NCI-H1694 treated with DMSO at 0.1 percent for 48 hours (cell line): ENCODE results near the gene RNU7-1.

Source experiments
- DNase-seq: peaks from one replicate; lab custom pipeline; 2025; lab: John Stamatoyannopoulos, UW

The RNU7-1 gene

DNA sequence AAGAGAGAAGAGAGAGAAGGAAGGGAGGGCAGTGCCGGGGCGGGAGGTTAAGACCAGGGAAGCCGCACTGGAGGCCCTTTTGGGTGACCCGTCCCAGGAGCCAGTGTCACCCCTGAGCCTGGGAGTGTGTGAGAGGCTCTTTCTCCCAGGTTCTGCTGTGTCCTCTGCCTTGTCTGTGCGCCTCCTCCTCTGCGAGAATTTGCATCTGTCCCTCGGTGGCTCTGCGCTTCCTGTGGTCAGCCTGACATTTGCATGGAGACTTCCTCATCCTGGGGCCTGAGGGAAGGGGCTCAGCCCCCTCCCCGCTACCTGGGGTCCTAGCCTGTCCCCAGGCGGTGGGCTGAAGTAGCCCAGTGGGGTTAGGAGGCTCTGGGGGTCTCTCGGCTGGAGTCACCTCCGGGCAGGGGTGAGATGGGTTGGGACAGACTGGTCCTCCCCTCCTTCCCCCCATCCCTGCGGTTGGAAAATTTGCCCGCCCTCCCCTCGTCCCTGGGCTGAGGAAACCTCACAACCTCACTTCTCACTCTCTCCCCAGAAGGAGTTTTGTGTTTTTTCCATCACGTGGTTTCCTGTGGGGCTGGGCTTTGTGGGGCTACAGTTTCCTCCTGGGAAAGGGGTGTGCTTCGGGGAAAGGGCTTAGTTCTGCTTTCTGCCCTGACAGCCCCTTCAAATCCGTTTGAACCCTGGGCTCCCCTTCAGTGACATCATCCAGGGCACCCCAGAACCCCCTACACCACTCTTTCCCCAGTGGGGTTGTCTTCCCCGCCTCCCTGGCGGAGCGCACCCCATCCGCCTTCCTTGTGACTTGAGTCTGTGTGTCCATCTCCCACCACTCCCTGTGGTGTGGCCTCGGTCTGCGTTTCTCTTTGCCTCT, 10.1 kb downstream of the RNU7-1 start:
- DNase-seq: no peak

DNA sequence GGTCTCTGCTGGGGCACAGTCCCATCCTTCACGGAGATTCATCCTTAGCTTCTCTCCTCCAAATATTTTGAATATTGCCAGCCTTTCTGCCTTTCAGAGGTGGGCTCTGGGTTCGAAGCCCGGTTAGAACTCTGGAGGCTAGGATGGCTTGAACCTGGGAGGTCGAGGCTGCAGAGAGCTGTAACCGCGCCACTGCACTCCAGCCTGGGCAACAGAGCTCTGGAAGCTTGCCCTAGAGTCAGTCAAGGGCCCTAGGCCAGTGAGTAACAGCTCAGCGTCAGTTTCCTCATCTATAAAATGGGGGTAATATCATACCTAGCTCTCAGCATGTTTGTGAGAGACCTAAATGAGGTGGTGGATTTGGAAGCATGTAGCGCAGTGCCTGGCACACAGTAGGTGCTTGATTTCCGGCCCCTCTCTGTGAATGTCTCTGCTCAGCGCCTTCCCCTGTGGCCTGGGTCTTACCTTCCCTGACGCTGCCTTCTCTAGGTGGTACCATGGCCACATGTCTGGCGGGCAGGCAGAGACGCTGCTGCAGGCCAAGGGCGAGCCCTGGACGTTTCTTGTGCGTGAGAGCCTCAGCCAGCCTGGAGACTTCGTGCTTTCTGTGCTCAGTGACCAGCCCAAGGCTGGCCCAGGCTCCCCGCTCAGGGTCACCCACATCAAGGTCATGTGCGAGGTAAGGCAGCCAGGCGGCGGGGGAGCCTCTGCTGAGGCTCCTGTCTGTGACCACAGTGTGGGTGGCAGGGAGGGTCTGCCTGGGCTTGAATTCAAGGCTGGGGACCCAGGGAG, 10.9 kb downstream of the RNU7-1 start:
- DNase-seq: no peak

DNA sequence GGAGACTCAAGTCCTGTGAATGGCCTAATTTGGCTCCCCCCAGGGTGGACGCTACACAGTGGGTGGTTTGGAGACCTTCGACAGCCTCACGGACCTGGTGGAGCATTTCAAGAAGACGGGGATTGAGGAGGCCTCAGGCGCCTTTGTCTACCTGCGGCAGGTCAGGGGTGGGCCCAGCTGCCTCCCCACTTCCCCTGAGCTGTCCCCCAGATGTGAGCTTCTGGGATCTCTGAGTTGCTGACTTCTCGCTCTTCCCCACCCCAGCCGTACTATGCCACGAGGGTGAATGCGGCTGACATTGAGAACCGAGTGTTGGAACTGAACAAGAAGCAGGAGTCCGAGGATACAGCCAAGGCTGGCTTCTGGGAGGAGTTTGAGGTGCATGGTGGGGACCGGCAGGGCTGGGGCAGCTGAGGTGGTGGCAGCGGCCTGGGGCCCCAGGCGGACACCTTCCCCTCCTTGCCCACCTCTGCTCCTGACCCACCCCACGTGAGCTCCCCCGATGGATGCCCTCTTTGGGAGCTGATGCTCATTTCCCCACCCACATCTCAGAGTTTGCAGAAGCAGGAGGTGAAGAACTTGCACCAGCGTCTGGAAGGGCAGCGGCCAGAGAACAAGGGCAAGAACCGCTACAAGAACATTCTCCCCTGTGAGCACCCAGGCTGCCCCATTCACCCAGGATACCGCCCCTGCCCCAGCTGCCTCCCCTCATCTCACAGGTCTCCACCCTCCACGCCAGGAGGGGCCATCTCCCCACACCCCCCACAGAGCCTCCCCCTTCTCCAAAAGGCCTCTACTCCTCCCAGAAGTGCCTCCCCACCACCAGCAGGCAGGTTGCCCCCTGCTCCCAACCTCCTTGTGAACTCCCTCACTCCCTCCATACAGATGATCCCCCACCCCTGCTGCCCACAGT, 11.7 kb downstream of the RNU7-1 start:
- DNase-seq: no peak

DNA sequence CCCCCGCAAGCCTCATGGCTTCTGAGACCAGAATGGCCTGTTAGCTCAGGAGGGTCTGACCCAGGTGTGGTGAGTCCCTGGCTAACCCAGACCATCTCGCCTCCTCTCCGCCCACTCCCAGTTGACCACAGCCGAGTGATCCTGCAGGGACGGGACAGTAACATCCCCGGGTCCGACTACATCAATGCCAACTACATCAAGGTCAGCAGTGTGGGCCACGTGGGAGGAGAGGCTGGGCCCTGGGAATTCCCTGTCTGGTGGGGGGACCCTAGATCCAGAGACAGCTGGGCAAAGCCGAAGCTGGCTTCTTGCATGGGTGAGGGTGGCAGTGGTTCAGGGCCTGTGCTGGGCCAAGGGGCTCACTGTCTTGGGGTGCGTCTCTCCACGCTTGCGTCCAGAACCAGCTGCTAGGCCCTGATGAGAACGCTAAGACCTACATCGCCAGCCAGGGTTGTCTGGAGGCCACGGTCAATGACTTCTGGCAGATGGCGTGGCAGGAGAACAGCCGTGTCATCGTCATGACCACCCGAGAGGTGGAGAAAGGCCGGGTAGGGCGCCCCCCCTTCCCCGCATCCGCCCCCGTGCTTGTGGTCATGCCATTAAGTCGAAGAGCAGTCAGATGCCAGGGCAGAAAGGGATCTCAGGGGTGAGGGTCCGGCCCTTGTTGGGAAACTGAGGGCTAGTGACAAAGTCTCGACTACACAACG, 12.6 kb downstream of the RNU7-1 start:
- DNase-seq: no peak

DNA sequence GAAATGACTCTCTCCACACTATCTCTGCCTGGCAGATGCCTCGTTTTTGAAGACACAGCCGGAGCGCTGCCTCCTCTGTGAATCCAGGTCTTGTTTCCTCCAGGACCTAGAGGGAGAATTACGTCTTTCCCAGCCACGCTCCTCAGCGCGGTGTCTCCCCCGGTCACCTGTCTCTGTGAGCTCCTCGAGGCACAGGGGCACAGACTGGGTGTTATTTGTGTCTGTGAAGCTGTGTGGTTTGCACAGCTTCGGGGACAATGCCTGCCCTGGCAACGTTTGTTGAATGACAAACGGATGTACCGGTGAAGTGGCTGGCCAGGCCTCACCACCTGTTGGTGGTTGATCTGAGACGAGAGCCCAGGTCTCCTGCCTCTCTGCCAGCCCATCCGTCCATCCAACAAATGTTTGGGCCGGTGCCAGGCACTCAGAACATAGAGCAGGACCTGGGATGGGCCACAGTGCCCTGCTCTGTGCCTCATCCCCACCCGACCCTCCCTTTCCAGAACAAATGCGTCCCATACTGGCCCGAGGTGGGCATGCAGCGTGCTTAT, 13.6 kb downstream of the RNU7-1 start:
- DNase-seq: no peak

DNA sequence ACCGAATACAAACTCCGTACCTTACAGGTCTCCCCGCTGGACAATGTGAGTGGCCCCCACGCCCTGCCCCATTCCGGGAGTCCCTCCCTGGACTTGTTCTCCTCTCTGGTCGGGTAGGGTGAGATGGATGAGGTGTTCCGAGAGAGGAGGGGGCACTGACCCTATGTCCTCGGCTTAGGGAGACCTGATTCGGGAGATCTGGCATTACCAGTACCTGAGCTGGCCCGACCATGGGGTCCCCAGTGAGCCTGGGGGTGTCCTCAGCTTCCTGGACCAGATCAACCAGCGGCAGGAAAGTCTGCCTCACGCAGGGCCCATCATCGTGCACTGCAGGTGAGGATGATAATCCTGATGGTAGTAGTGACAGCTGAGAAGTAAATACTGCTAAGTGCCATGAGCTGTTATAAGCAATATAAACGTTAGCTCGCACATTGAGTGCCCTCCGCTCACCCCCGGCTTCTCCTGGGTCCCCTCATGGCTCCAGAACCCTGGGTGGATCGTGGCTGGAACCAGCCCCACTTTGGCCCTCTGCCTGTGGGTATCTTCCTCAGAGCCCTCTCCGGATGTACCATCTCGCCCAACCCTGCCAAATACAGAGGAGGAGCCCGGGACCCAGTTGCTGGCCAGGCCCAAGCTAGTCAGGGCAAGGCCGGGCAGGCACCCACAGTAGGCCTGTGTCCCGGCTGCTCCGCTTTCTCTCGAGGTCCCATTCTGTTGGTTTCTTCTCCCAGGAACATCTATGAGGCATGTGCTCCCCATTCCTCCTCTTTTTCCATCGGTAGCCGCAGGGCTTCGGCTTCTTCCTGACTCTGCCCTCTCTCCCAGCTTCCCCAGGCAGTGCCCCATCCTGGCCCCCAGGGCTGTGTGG, 14.4 kb downstream of the RNU7-1 start:
- no peak for DNase-seq

DNA sequence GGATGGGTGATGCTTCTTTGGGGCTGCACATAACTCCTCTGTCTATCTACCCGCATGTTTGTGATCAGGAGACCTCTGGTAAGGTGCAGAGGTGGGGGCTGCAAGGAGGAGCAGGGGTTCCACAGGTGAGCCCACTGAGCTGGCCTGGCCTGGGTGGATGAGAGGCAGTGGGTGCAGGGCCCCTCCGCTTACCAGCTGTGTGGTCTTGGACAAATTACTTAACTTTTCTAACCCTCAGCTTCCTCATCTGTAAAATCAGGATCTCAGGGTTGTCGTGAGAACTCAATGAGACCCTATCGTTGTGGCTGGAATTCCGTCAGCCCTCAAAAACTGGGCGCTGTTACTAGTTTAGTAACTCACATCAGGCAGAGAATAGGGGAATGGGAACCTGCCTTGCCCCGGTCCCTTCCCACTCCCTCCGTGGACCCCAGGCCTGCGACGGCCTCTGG, 15.0 kb downstream of the RNU7-1 start:
- no peak for DNase-seq

DNA sequence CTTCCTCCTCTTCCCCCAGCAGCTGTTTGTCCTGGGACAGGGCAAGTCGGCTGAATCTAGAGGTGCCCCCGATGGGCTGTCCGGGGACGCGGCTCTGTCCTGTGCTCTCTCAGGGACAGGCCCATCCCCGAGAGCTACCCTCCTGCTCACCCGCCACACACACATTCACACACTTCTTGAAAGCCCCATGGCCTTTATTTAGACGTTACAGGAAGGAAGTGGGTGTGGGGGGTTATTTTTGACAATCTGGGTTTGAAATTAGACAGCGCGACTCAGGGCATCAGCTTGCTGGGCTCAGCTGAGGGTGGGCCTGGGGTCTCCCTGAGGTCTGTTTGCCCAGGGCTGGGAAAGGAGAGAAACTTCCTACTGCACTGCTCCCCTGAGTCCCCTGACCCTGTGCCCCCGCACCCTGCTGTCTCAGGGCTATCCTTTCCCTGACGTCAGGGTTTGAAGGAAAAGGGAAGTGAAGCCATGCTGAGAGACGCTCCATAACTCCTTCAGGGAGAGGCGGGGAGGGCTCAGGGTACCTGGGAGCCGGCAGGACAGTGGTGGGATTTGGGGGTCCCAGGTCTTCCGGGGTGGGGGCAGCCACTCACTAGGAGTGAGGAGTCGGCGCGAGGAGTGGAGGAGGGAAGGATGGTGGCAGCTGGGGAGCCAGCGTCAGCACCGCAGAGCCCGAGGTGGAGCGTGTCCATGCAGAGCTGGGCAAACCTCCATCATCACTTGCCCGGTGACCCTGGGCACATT, 15.6 kb downstream of the RNU7-1 start:
- no peak for DNase-seq

DNA sequence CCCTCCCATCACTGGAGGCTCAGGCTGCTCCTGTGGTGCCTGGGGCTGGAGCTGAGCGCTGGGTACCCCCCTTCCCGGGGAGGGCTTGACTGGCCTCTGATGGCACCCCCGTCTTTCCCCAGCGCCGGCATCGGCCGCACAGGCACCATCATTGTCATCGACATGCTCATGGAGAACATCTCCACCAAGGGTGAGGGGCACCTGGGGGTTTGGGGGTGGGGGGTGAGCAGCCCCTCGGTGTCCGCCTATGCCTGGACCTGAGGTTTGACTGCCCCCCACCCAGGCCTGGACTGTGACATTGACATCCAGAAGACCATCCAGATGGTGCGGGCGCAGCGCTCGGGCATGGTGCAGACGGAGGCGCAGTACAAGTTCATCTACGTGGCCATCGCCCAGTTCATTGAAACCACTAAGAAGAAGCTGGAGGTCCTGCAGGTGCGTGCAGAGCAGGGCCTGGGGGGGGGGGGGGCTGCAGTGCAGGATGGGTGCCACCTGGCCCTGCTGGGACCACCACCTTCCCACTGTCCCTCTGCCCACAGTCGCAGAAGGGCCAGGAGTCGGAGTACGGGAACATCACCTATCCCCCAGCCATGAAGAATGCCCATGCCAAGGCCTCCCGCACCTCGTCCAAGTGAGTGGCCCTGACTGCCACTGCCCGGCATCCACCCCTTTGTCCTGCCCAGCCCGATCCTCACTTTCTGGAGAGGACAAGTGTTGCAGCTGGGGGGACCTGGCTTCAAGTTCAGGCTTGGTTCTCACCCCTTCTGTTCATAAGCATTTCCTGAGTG, 16.4 kb downstream of the RNU7-1 start:
- no peak for DNase-seq

DNA sequence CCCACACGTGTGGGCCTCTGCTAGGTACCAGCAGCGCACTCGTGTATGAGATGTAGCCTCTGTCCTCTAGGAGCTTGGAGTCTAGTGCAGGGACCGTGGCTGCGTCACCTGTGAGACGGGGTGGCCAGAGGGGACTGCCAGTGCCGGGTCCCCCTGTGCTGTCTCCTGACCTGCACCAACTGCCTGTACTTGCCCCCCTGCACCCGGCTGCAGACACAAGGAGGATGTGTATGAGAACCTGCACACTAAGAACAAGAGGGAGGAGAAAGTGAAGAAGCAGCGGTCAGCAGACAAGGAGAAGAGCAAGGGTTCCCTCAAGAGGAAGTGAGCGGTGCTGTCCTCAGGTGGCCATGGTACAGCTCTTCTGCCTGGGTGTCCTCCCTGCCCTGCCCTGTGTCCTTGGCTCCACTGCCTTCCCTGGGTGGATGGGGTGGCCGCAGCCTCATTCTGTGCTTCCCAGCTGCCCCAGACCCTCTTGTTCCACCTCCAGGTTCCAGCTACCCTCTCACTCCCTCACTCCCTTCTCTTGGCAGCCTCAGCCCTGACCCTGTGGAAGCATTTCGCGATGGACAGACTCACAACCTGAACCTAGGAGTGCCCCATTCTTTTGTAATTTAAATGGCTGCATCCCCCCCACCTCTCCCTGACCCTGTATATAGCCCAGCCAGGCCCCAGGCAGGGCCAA, 17.1 kb downstream of the RNU7-1 start:
- DNase-seq: no peak

DNA sequence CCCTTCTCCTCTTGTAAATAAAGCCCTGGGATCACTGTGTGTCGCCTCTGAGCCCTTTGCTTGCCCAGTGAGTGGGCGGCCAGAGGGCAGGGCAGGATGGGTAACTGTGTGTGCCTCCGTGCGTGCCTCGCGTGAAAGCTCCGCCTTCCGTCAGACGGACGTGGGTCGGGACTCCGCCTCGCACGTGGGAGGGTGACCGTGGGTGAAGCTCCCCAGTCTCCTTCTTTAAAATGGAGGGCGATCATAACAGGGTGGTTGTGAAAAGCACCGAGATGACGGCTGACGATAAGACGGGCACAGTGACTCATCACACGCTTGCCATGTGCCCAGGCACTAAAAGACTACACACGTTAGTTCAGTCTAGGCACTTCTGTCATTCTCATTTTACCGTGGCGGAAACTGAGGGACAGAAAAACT, 17.7 kb downstream of the RNU7-1 start:
- no peak for DNase-seq

DNA sequence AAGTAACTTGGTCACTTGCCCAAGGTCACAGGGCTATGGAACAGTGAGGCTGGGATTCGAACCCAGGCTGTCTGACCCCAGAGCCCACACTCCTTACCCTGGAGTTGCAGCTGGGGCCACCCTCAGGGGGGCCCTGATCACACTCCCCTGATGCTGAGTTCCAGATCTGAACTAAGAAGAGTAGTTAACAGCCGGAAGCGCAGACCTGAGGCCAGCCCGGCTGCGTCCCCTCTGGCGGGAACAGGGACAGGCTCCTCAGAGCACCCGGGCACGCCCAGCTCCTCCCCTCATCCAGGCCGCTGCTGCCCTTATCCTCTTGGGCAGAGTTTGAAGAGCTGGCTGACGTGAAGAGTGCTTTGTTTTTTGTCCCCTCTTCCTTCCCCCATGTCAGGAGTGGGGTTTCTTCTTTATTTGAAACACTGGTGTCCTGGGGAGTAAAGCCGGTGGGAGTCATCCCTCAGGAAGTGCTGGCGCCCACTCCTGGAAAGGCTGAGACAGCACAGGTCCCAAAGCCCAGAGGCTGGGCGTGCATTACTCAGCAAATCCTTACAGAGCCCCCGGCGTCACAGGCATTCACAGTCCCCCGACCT, 18.2 kb downstream of the RNU7-1 start:
- DNase-seq: peak; percentile 83

DNA sequence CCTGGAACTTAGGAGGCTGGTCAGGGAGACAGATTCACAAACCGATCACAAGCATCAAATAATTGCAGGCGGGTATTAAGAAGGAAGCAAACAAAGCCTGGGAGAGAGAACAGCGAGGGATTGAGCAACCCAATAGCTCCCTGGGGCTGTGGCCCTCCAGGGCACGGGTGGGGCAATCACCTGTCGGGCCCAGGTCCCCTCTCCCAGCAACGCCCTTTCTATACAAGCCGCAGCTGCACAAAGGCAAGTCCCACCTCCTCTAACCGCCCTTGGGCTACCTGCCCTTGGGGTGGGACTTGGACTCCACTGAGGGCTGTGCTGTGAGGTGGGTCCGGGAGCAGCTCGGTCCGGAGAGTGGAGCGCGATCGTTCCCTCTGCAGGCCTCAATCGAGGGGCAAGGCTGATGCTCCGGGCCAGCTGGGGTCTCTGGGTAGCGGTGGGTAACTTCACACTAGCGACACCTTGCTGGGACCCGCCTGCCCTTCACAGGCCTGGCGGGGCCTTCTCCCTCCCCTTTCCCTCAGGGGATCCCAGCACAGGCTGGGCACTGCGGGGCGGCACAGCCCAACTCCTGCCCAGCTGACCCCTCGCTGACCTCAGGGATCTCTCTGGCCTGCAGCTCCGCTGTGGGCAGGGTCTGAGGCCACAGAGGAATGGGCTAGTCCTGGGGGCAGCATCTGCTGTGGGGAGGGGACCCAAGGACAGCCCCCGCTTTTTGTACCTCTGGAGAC, 18.8 kb downstream of the RNU7-1 start:
- DNase-seq: no peak

DNA sequence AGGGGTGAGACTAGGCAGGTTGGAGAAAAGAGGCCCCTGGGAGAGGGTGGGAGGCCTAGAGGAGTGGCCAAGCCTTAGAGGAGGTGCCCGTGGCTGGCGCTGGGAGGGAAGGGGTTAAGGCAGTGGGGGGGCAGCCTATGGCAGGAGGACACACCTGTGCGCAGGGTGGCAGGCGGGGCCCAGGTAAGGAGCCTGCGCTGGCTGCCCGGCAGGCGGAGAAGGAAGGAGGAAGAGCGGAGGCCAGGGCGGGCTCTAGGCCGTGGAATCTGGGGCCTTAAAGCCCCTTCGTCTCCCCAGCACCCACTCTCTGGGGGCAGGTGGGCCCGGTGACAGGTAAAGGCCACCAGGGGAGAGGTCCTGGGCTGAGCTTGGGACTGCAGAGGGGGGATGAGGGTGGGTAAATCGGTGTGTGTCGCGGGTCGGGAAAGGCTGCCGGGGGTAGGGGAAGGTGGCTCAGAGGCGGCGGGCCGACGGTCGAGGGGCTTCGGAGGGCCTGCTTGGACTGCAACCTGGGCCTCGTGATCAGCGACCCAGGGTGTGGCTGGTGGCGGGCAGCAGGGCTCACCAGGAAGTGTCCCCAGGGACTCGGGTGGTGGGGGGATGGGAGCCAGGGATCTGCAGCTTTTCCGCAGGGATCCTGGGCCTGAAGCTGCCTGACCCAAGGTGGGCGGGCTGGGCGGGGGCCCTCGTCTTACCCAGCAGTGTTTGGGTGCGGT, 19.6 kb downstream of the RNU7-1 start:
- no peak for DNase-seq

DNA sequence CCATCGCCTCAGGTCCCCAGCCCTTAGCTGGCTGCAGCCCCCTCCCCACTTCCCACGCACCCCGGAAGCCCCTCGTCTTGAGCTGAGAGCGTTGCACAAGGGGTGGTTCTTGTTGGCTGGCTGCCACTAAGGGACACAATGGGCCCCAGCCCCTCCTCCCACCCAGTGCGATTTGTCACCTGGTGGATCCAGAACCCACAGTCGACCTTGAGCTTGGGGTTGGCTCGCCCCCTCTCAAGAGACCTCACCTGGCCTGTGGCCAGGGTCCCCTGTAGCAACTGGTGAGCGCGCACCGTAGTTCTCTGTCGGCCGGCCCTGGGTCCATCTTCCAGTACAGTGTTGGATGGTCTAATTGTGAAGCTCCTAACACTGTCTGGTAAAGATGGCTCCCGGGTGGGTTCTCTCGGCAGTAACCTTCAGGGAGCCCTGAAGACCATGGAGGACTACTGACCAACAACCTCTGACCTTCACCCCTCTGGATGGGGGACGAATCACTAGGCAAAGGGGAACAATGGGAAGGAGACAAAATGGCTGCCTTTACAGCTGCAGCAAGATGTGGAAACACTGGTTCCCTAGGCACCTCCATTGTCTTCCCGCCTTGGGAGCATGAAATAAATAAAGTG, 20.3 kb downstream of the RNU7-1 start:
- DNase-seq: no peak

DNA sequence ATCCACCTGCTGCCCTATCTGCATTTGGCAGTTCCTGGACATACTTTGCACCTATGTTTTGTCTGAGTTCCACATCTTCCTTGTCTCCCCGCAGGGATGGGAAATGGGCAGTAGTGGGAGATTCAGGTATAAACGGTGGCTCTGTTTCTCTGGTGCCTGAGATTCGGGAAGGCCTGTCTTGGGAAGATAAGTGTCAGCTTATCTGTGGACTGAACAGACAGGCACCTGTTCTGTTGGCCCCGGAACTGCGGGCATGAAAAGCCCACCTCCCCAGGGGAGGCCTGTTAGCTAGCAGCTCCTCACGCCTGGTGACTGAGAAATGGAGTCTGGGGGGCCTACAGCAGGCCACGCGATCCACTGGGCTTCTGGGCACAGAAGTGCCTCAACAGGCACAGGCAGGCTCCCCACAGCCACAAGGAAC, 21.0 kb downstream of the RNU7-1 start:
- DNase-seq: no peak
